ENCODE results near the gene TCEA2.

GRCh38 chr20:64067733-64068307 lies 4.8 kb downstream of the TCEA2 start:
- TF ChIP-seq CTCF (conservative IDR thresholded peaks at IDR 0.05 in 1 of 2, IDR thresholded peaks at IDR 0.05 in 1 of 2; ENCODE audit: extremely low read depth in 1 of 2, insufficient read depth in 1 of 2, low read depth in 1 of 2, low read length in 2 of 2) (no peak), EZH2 (IDR thresholded peaks at IDR 0.05; ENCODE audit: borderline replicate concordance, low read length) (no peak)
